GM12874 (cell line): Measurements from ENCODE around the gene POU1F1.

Experiments used
- CTCF ChIP-seq: IDR thresholded peaks from 2 replicates; pipeline ENCODE4 v1.5.1; 2011; ENCODE audit warnings: low read depth, mild to moderate bottlenecking, control low read depth, low read length, moderate library complexity; ENCODE audit not compliant: insufficient read depth

POU1F1 gene

GRCh38 chr3:87276484-87276883 lies at the start of gene POU1F1:
POU1F1 (minus strand) TSS chr3:87276584; CDS start chr3:87276462, 122 bp downstream.
- no peak for TF ChIP-seq CTCF

GRCh38 chr3:87324609-87325008 lies 48.2 kb upstream of the POU1F1 start:
- TF ChIP-seq CTCF: no peak

GRCh38 chr3:87320756-87321626 lies 44.6 kb upstream of the POU1F1 start:
- TF ChIP-seq CTCF: no peak

- TF ChIP-seq CTCF: no peak
Measured at GRCh38 chr3:87318617-87319021, 42.2 kb upstream of the POU1F1 start.

GRCh38 chr3:87317779-87318178 lies 41.4 kb upstream of the POU1F1 start:
- no peak for TF ChIP-seq CTCF

GRCh38 chr3:87313641-87314040 lies 37.3 kb upstream of the POU1F1 start:
- no peak for TF ChIP-seq CTCF

GRCh38 chr3:87311309-87311708 lies 34.9 kb upstream of the POU1F1 start:
- no peak for TF ChIP-seq CTCF
